Smooth muscle cell (in vitro differentiated cells): ENCODE measurements around the gene PTPRCAP. TPM values are rescaled to one million over a fixed set of nuclear protein-coding genes. Genes with fewer than 3 reads are reported as not detected.

Source experiments
- DNase-seq: peaks from one replicate; lab custom pipeline; 2025; ENCODE audit not compliant: unreplicated experiment; lab: John Stamatoyannopoulos, UW
- H2AFZ ChIP-seq: fragments of 200-600 bp; sonication (generic); 2 replicates; pipeline ENCODE4 v1.6.0; 2016; ENCODE audit warnings: antibody characterized with exemption, low read depth, mild to moderate bottlenecking
- H3F3A ChIP-seq: fragments of 200-600 bp; sonication (generic); 2 replicates; pipeline ENCODE4 v1.6.0; 2017; ENCODE audit warnings: antibody characterized with exemption, low read depth
- H3K27ac ChIP-seq: fragments of 200-600 bp; sonication (generic); 2 replicates; pipeline ENCODE4 v1.5.1; 2016; ENCODE audit warnings: low read depth, mild to moderate bottlenecking
- H3K27me3 ChIP-seq: fragments of 200-600 bp; sonication (generic); 2 replicates; pipeline ENCODE4 v1.6.1; 2016; ENCODE audit warnings: low read depth, mild to moderate bottlenecking
- H3K36me3 ChIP-seq: fragments of 200-600 bp; sonication (generic); 2 replicates; pipeline ENCODE4 v1.5.1; 2016; ENCODE audit warnings: low read depth
- H3K4me1 ChIP-seq: fragments of 200-600 bp; sonication (generic); 2 replicates; pipeline ENCODE4 v1.5.1; 2016; ENCODE audit warnings: low read depth
- H3K4me2 ChIP-seq: fragments of 200-600 bp; sonication (generic); 2 replicates; pipeline ENCODE4 v1.6.0; 2016; ENCODE audit warnings: mild to moderate bottlenecking
- H3K4me3 ChIP-seq: fragments of 200-600 bp; sonication (generic); 2 replicates; pipeline ENCODE4 v1.5.1; 2016; ENCODE audit warnings: mild to moderate bottlenecking
- H3K79me2 ChIP-seq: fragments of 200-600 bp; sonication (generic); 2 replicates; pipeline ENCODE4 v1.6.0; 2016; ENCODE audit warnings: low read depth, mild to moderate bottlenecking
- H3K9ac ChIP-seq: fragments of 200-600 bp; sonication (generic); 2 replicates; pipeline ENCODE4 v1.6.0; 2016; ENCODE audit warnings: low read depth
- H3K9me3 ChIP-seq: fragments of 200-600 bp; sonication (generic); replicated peaks from 2 replicates; pipeline ENCODE4 v1.5.1; 2016; ENCODE audit warnings: low read depth
- H4K20me1 ChIP-seq: fragments of 200-600 bp; sonication (generic); 2 replicates; pipeline ENCODE4 v1.6.0; 2016; ENCODE audit warnings: low read depth
- CTCF ChIP-seq: fragments of 200-600 bp; sonication (generic); IDR thresholded peaks from 2 replicates; pipeline ENCODE4 v1.5.1; 2017; ENCODE audit warnings: borderline replicate concordance, mild to moderate bottlenecking, antibody characterized with exemption; ENCODE audit not compliant: insufficient read depth, poor library complexity, severe bottlenecking
- WGBS: methylation state at CpG from one replicate; pipeline ENCODE4 v1.1.7; 2016; ENCODE audit warnings: low lambda C conversion rate; 5-methylcytosine and 5-hydroxymethylcytosine counted together
- polyA plus RNA-seq: library from polyadenylated mRNA; unstranded; fragments of >200 nt; fragmentation: Nextera tagmentation; extraction: Ambion mirVana; gene quantifications from 2 replicates; pipeline ENCODE4 v1.2.1, GENCODE V29; 2016
- total RNA-seq: library from RNA; depleted of rRNA; stranded (reverse); fragments of >200 nt; gene quantifications from 2 replicates; pipeline ENCODE4 v1.2.3, GENCODE V29; 2014

PTPRCAP gene
- total and polyA plus RNA-seq, 2 experiments from 2014 or later, result 1.1 TPM; not detected in 1

GRCh38 chr11:67411785-67412152 lies 25.7 kb downstream of the PTPRCAP start:
- WGBS, result 87% methylated on average over 7 of the region's 7 CpGs
- no peak overlapping the region for H2AFZ ChIP-seq
- H3K79me2 ChIP-seq, result no peaks in the 10 kb centered on the region
- H4K20me1 ChIP-seq, result no peaks in the 10 kb centered on the region
- H3K4me1 ChIP-seq, result peaks cover 6% of the 10 kb centered on the region
- no peak overlapping the region for H3K9ac ChIP-seq
- H3K36me3 ChIP-seq, result no peaks in the 10 kb centered on the region
- TF ChIP-seq CTCF, result no peak
- no peak for DNase-seq
- H3K9me3 ChIP-seq, result no peaks in the 10 kb centered on the region
- H3K27me3 ChIP-seq, result peaks cover 18% of the 10 kb centered on the region
- H3K4me2 ChIP-seq, result no peak overlapping the region
- no peaks in the 10 kb centered on the region for H3F3A ChIP-seq
- H3K4me3 ChIP-seq, result no peak overlapping the region
- H3K27ac ChIP-seq, result no peak overlapping the region

- H3K27ac ChIP-seq, result no peak overlapping the region
- no peak overlapping the region for H3K4me3 ChIP-seq
- H3K4me2 ChIP-seq, result no peak overlapping the region
- no peak for DNase-seq
- H3K4me1 ChIP-seq, result peaks cover 6% of the 10 kb centered on the region
- H3K36me3 ChIP-seq, result no peaks in the 10 kb centered on the region
- no peak for TF ChIP-seq CTCF
- peaks cover 18% of the 10 kb centered on the region for H3K27me3 ChIP-seq
- H3K9ac ChIP-seq, result no peak overlapping the region
- H3K9me3 ChIP-seq, result no peaks in the 10 kb centered on the region
- no peaks in the 10 kb centered on the region for H4K20me1 ChIP-seq
- H3F3A ChIP-seq, result no peaks in the 10 kb centered on the region
- WGBS, result 87% methylated on average over 17 of the region's 17 CpGs
- no peaks in the 10 kb centered on the region for H3K79me2 ChIP-seq
- no peak overlapping the region for H2AFZ ChIP-seq
These were observed 26.3 kb downstream of the PTPRCAP start for GRCh38 chr11:67410984-67411784.

- H3K4me3 ChIP-seq, result no peak overlapping the region
- no peaks in the 10 kb centered on the region for H3K79me2 ChIP-seq
- H4K20me1 ChIP-seq, result no peaks in the 10 kb centered on the region
- no peak overlapping the region for H3K27ac ChIP-seq
- TF ChIP-seq CTCF, result no peak
- WGBS, result 87% methylated on average over 15 of the region's 15 CpGs
- peaks cover 6% of the 10 kb centered on the region for H3K4me1 ChIP-seq
- H2AFZ ChIP-seq, result no peak overlapping the region
- no peaks in the 10 kb centered on the region for H3K9me3 ChIP-seq
- no peak overlapping the region for H3K4me2 ChIP-seq
- H3K27me3 ChIP-seq, result peaks cover 18% of the 10 kb centered on the region
- H3F3A ChIP-seq, result no peaks in the 10 kb centered on the region
- DNase-seq, result no peak
- no peaks in the 10 kb centered on the region for H3K36me3 ChIP-seq
- no peak overlapping the region for H3K9ac ChIP-seq
These were observed 27.1 kb downstream of the PTPRCAP start for GRCh38 chr11:67410369-67410831.
